Smooth muscle cell (in vitro differentiated cells): ENCODE results near the gene HK3. TPM values are rescaled to one million over a fixed set of nuclear protein-coding genes. Genes with fewer than 3 reads are reported as not detected.

ENCODE experiments used
- DNase-seq: peaks from one replicate; lab custom pipeline; 2025; ENCODE audit not compliant: unreplicated experiment; lab: John Stamatoyannopoulos, UW
- H2AFZ ChIP-seq: fragments of 200-600 bp; sonication (generic); 2 replicates; pipeline ENCODE4 v1.6.0; 2016; ENCODE audit warnings: antibody characterized with exemption, low read depth, mild to moderate bottlenecking
- H3F3A ChIP-seq: fragments of 200-600 bp; sonication (generic); 2 replicates; pipeline ENCODE4 v1.6.0; 2017; ENCODE audit warnings: antibody characterized with exemption, low read depth
- H3K27ac ChIP-seq: fragments of 200-600 bp; sonication (generic); 2 replicates; pipeline ENCODE4 v1.5.1; 2016; ENCODE audit warnings: low read depth, mild to moderate bottlenecking
- H3K27me3 ChIP-seq: fragments of 200-600 bp; sonication (generic); 2 replicates; pipeline ENCODE4 v1.6.1; 2016; ENCODE audit warnings: low read depth, mild to moderate bottlenecking
- H3K36me3 ChIP-seq: fragments of 200-600 bp; sonication (generic); 2 replicates; pipeline ENCODE4 v1.5.1; 2016; ENCODE audit warnings: low read depth
- H3K4me1 ChIP-seq: fragments of 200-600 bp; sonication (generic); 2 replicates; pipeline ENCODE4 v1.5.1; 2016; ENCODE audit warnings: low read depth
- H3K4me2 ChIP-seq: fragments of 200-600 bp; sonication (generic); 2 replicates; pipeline ENCODE4 v1.6.0; 2016; ENCODE audit warnings: mild to moderate bottlenecking
- H3K4me3 ChIP-seq: fragments of 200-600 bp; sonication (generic); 2 replicates; pipeline ENCODE4 v1.5.1; 2016; ENCODE audit warnings: mild to moderate bottlenecking
- H3K79me2 ChIP-seq: fragments of 200-600 bp; sonication (generic); 2 replicates; pipeline ENCODE4 v1.6.0; 2016; ENCODE audit warnings: low read depth, mild to moderate bottlenecking
- H3K9ac ChIP-seq: fragments of 200-600 bp; sonication (generic); 2 replicates; pipeline ENCODE4 v1.6.0; 2016; ENCODE audit warnings: low read depth
- H3K9me3 ChIP-seq: fragments of 200-600 bp; sonication (generic); replicated peaks from 2 replicates; pipeline ENCODE4 v1.5.1; 2016; ENCODE audit warnings: low read depth
- H4K20me1 ChIP-seq: fragments of 200-600 bp; sonication (generic); 2 replicates; pipeline ENCODE4 v1.6.0; 2016; ENCODE audit warnings: low read depth
- CTCF ChIP-seq: fragments of 200-600 bp; sonication (generic); IDR thresholded peaks from 2 replicates; pipeline ENCODE4 v1.5.1; 2017; ENCODE audit warnings: borderline replicate concordance, mild to moderate bottlenecking, antibody characterized with exemption; ENCODE audit not compliant: insufficient read depth, poor library complexity, severe bottlenecking
- WGBS: methylation state at CpG from one replicate; pipeline ENCODE4 v1.1.7; 2016; ENCODE audit warnings: low lambda C conversion rate; 5-methylcytosine and 5-hydroxymethylcytosine counted together
- polyA plus RNA-seq: library from polyadenylated mRNA; unstranded; fragments of >200 nt; fragmentation: Nextera tagmentation; extraction: Ambion mirVana; gene quantifications from 2 replicates; pipeline ENCODE4 v1.2.1, GENCODE V29; 2016
- total RNA-seq: library from RNA; depleted of rRNA; stranded (reverse); fragments of >200 nt; gene quantifications from 2 replicates; pipeline ENCODE4 v1.2.3, GENCODE V29; 2014

The HK3 gene
- total and polyA plus RNA-seq, 2 experiments from 2014 or later = not detected

GRCh38 chr5:176850371-176851245 is 48.5 kb downstream of the HK3 start:
- H3K9ac ChIP-seq = no peak overlapping the region

GRCh38 chr5:176849611-176850227 is 49.4 kb downstream of the HK3 start:
- Histone ChIP-seq H3K4me2 (no peak overlapping the region), H3K36me3 (no peaks in the 10 kb centered on the region), H3K9me3 (no peaks in the 10 kb centered on the region), H4K20me1 (no peaks in the 10 kb centered on the region), H3K9ac (no peak overlapping the region), H3K27me3 (peaks cover 6% of the 10 kb centered on the region), H3F3A (no peaks in the 10 kb centered on the region), H3K4me3 (no peak overlapping the region), H3K27ac (no peak overlapping the region), H2AFZ (no peak overlapping the region), H3K4me1 (no peaks in the 10 kb centered on the region), H3K79me2 (no peaks in the 10 kb centered on the region)
- TF ChIP-seq CTCF = no peak
- no peak for DNase-seq
- WGBS = 77% methylated on average over 7 of the region's 7 CpGs

More at GRCh38 chr5:176850371-176851245, 48.5 kb downstream of the HK3 start:
- Histone ChIP-seq H3K36me3 (no peaks in the 10 kb centered on the region), H2AFZ (no peak overlapping the region), H3K4me3 (no peak overlapping the region), H3K9me3 (no peaks in the 10 kb centered on the region), H4K20me1 (no peaks in the 10 kb centered on the region), H3K27ac (no peak overlapping the region), H3K4me2 (no peak overlapping the region), H3K4me1 (no peaks in the 10 kb centered on the region), H3K79me2 (no peaks in the 10 kb centered on the region), H3F3A (no peaks in the 10 kb centered on the region), H3K27me3 (peaks cover 13% of the 10 kb centered on the region)
- no peak for TF ChIP-seq CTCF
- DNase-seq = no peak
- WGBS = 92% methylated on average over 16 of the region's 21 CpGs

GRCh38 chr5:176848651-176849050 is 50.5 kb downstream of the HK3 start:
- H3K4me3 ChIP-seq = no peak overlapping the region
- no peaks in the 10 kb centered on the region for H3K79me2 ChIP-seq
- no peak overlapping the region for H2AFZ ChIP-seq
- no peaks in the 10 kb centered on the region for H3K4me1 ChIP-seq
- no peaks in the 10 kb centered on the region for H3K9me3 ChIP-seq
- H3K27me3 ChIP-seq = no peaks in the 10 kb centered on the region
- H4K20me1 ChIP-seq = no peaks in the 10 kb centered on the region
- H3F3A ChIP-seq = no peaks in the 10 kb centered on the region
- no peak for DNase-seq
- H3K4me2 ChIP-seq = no peak overlapping the region
- no peak overlapping the region for H3K9ac ChIP-seq
- H3K27ac ChIP-seq = no peak overlapping the region
- WGBS = 93% methylated on average over 7 of the region's 13 CpGs
- no peak for TF ChIP-seq CTCF
- no peaks in the 10 kb centered on the region for H3K36me3 ChIP-seq
